ENCODE results near the gene MICAL2.
A peak's percentile ranks its signal among the peaks of the same experiment; 100 is the strongest.

MICAL2 gene

DNA sequence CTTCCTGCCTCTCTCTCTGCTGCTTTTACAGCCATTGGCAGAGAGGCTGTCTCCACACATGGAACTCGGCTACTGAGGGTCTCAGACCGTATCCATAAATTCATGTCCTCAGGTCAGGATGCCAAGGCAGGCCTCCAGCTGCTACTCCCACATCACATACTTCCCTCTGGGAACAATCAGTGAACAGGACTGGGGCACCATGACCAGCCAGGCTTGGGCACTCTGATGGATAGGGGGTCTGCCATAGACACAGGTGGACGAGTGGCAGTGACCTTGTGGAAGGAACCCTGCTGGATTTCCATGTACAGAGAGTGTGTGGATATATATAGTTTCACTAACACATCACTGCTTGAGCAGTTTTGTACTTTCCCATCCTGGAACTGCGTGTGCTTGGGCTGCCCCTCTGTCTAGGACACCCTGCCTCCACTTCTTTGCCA, 169.3 kb downstream of the MICAL2 start:
- DNase-seq, result no peak

DNA sequence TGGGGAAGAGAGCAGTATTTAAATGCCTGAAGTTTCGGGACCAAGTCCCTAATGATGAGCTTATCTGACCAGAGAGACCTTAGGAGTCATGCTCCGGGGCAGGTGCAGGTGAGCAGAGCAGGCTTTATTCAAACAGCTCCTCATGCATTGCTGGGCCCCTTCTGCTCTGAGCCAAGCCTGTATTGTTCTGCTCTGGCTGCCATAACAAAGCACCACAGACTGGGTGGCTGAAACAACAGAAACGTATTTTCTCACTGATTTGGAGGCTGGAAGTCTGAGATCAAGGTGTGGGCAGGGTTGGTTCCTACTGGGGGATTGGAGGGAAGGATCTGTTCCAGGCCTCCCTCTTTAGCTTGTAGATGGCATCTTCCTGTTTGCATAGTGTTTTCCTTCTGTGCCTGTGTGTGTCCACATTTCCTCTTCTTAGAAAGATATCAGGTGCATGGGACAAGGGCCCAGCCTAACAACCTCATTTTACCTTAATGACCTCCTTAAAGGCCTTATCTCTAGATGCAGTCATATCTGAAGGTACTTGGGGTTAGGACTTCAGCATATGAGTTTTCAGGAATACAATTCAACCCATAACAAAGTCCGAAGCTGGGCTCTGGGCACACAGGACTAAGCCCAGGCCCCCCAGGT, 169.9 kb downstream of the MICAL2 start:
- DNase-seq, result no peak

DNA sequence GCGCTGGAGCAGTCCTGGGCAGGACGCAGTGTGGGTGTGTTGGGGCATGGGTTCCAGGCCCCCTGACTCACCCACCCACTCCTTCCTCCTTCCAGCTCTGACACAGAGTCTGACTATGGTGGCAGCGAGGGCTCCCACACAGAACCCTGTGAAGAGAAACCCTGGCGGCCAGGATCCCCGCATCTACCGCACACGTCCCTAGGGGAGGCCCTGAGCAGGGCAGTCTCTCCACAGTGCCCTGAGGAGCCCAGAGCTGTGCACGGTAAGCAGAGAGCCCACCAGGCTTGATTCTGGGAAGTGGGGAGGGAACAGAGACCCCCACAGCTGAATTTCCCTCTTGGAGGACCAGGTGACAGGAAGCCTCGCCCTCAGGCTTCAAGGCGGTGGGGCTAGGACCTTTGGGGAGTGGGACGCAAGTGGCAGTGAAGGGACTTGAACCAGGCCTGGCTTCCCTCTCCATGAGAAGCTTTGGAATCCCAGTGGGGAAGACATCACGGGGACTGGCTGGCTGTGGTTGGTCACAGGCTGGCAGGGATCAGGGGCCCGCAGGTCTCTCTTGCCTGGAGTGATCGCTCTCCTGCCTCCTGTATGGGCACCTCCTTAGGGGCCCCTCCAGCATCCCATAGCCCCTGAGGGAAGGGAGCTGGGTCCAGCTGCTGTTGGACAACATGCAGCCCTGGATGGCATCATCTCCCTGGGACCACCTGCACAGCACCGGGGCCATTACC, 170.6 kb downstream of the MICAL2 start:
- no peak for DNase-seq

- DNase-seq, result peak; percentile 77
Observed at GRCh38 chr11:12281571-12282478, 171.4 kb downstream of the MICAL2 start.

- DNase-seq, result no peak
Observed at GRCh38 chr11:12282676-12283075, 172.3 kb downstream of the MICAL2 start.

DNA sequence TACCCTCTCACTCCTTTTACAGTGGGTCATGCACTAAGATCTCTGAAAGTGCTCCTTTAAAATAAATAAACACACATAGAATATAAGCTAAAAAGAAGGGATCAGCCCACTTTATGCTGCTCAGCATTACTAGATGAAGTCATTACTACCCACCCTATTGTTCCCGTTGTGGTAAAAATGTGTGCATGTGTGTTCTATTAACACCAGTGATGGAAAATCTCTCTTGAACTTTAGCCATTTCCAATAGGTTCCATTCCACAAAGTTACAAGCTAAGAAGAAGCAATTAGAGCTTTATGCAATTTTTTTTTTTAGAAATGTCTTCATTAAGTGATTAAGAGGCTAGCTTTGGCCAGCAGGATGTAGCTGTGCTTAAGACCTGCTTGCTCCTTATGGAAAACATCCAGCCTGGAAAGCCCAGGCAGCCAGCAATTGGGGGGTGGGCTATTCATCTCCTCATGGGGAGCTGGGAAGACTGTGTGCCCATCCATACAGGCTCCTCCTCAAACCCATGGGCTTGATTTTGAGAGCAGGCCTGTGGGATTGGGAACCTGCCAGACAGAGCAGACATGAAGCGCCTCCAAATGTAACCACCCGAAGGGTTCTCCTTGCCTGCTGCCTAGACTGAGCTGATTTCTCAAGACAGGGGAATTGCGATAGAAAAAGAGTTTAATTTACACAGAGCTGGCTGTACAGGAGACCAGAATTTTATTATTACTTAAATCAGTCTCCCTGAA, 174.1 kb downstream of the MICAL2 start:
- DNase-seq, result no peak

DNA sequence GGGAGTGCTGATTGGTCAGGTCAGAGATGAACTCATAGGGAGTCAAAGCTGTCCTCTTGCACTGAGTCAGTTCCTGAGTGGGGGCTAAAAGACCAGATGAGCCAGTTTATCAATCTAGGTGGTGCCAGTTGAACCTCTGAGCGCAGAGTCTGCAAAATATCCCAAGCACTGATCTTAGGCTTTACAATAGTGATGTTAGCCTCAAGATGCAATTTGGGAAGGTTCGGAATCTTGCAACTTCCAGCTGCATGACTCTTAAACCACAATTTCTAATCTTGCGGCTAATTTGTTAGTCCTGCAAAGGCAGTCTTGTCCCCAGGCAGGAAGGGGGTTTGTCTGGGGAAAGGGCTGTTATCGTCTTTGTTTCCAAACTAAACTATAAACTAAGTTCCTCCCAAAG, 174.7 kb downstream of the MICAL2 start:
- DNase-seq, result no peak

DNA sequence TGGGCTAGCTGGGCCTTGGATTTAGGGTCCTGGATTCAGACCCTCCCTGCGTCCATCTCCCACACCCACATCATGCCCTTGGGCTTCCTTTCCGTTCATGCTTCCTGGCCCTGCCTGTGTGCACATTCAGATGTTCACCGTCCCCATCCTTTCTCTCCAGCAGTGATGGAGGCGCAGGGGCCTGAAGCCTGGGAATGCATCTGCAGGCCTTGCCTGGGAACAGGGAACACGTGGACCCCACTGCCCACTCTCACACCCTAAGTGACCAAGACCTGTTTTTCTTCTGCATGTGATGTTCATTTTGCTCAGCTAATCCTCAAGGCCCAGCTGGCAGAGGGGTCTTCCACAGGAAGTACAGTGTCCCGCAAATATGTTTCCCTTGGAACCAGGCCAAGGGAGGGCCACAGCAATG, 175.4 kb downstream of the MICAL2 start:
- DNase-seq, result no peak

DNA sequence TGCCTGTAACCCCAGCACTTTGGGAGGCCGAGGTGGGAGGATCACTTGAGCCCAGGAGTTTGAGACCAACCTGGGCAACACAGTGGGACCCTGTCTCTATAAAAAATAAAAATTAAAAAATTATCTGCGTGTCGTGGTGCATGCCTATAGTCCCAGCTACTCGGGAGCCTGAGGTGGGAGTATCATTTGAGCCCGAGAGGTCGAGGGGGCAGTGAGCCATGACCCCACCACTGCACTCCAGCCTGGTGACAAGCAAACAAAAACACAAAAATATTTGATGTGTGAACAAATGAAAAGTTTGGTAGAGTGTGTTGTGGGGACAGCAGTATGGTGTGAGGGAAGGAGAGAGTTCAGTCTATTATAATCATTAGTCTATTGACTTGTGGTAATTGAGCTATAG, 176.2 kb downstream of the MICAL2 start:
- DNase-seq, result no peak

- DNase-seq, result no peak
Observed at GRCh38 chr11:12287009-12287373, 176.6 kb downstream of the MICAL2 start.

GRCh38 chr11:12287374-12288211, 177.2 kb downstream of the MICAL2 start:
- DNase-seq, result peak; percentile 41

DNA sequence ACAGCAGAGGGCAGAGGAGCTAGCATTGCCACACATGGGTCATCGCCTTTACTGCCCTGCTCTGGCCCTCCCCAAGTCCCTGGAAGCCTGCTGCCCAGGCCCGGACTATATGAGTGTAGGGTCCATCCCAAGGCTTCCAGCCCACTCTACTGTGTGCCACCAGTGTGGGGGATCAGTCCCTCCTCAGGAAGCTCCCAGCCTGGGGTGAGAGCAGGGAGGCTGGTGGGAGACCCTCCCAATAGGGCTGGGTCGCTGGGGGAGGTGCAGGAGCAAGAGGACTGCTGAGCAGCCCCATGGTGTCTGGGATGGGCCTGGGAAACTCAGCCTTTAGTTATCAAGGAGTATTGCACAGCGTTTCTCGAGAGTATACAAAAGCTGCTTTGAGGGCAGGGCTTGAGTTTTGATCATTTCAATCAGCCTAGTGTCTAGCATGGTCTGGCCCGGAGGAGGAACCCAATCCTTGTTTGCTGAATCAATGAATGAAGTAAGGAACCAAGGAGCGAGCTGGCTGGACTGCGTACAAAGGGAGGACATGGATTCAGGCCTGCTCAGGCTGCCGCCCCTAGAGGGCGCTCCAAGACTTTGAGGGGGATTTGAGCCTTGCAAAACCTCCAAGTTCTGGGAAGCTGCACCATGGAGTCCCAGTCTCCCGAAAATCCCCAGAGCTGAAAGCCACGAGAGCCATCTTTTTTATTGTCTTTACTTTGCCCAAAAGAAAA, 178.0 kb downstream of the MICAL2 start:
- peak; percentile 95 for DNase-seq

DNA sequence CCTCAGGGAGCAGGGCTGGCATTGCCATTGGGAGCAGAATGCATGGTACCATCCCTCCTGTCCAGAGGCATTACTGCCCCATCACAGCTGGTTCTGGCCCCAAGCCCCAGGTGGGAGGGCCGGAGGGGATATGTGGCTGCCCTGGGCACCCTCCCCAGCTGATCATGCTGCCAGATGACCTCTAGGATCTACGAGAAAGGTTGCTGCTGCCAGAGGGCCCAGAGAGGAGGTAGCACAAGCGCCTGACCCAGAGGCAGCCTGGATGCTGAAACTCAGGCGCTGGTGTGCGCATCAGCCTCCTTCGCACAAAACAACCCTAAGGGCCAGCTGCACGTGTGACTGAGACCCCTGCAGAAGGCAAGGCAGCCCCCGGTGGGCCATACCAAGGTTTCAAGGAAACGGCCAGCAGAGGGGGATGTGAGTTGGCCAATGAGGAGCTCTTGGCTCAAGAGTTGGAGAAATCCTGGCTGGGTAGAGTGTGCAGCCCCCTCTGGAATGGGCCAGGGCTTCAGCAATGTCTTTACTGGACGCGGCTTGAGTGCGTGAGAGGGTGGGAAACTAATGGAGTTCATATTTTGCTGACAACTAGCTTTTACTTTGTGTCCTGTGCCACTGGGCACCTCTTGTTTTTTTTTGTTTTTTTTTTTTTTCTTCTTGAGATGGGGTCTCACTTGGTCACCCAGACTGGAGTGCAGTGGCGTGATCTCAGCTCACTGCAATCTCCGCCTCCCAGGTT, 178.7 kb downstream of the MICAL2 start:
- DNase-seq, result no peak

DNA sequence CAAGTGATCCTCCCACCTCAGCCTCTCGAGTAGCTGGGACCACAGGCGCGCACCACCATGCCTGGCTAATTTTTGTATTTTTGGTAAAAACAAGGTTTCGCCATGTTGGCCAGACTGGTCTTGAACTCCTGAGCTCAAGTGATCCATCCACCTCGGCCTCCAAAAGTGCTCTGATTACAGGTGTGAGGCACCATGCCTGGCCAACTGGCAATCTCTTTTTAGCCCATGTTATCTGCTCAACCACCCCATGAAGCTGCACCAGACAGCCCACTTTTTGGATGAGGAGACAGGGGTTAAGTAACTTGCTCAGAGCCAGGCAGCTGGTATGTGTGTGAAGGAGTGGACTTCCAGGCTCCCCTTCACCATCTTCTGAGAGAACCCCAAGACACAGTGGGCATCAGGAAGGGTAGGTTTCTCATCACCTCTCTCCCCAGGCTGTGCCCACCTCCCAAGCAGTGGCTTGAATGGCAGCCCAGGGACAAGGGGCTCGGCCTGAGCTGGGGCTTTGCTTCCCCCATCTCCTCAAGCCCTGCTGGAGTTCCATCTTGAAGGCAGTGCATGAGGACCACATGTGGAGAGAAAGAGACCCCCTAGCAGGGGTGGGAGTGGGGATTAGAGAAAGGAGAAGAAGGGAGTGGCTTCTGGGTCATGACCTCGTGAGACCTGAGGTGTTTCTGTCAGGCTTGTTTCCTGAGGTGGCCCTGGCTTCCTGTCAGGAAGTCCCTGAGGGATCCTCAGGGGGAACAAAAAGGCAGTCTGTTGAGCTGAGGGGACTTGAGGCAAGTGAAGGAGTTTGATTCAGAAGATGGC, 179.5 kb downstream of the MICAL2 start:
- DNase-seq, result no peak

DNA sequence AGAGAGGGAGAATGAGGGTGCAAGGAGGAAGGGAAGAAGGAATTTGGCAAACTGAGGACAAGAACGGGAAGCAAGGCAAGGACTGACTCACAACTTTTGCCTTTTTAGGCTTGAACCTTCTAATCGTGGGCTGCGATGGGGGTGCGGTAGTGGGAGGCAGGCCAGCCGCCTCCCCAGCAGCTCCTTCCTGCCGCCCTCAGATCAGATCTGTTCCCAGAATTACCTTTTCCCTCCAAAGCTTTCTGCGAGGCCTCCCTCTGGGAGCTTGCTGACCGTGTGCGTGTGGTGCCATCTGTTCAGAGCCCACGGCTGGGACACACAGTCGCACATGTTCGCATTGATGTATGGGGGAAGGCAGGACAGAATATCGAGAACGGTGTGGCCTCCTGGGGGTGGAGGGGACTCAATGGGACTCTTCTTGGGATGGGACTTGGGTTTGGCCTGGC, 180.1 kb downstream of the MICAL2 start:
- DNase-seq, result no peak

DNA sequence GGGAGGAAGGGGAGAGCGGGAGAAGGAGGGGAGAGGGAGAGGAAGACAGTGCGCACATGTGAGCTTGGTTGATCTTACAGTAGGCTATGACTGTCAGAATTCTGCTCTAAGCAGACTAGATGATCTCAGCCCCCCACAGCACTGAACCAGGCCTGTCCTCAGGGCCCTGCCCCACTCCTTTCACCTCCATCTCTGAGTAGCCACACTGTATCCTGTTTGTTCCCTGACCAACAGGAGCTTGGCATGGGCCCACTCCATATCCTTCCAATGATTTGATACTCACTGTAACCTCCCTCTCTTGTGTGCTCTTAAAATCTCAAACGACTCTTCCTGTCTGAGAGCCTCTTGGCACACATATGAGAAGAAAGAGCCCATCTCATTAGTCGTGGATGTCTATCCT, 180.9 kb downstream of the MICAL2 start:
- no peak for DNase-seq

GRCh38 chr11:12291766-12292165, 181.4 kb downstream of the MICAL2 start:
- no peak for DNase-seq

- no peak for DNase-seq
Observed at GRCh38 chr11:12292766-12293165, 182.4 kb downstream of the MICAL2 start.

GRCh38 chr11:12293486-12293885, 183.1 kb downstream of the MICAL2 start:
- DNase-seq, result no peak

DNA sequence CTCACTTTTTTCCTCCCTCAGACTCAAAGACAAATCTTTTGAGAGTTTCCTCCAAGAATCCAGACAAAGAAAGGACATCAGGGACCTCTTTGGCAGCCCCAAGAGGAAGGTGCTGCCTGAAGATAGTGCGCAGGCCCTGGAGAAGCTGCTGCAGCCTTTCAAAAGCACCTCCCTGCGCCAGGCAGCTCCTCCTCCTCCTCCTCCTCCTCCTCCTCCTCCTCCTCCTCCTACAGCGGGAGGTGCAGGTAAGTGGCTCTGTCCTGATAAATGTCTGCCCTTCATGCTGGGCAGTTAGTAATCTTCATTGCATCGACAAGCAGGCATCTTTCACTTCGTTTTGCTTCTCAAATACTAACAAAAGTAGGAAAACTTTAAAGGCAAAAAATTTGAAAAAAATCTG, 184.2 kb downstream of the MICAL2 start:
- DNase-seq, result no peak

Data from NCI-H1105 treated with DMSO at 0.1 percent for 48 hours (cell line).